Keratinocyte (primary cell): ENCODE measurements around the gene SLC7A6. TPM values are rescaled to one million over a fixed set of nuclear protein-coding genes. Genes with fewer than 3 reads are reported as not detected.

Experiments used
- DNase-seq: peaks from one replicate; pipeline ENCODE4 v3.0.0-alpha.2; 2011; ENCODE audit warnings: low read depth, missing footprints, low spot score
- FAIRE-seq: peaks from 2 replicates; lab custom pipeline; 2011; peaks lifted over from hg19 to GRCh38; lab: Jason Lieb, UNC
- H2AFZ ChIP-seq: 2 replicates; pipeline ENCODE4 v1.6.0; 2012; ENCODE audit warnings: low read length, control low read depth, inconsistent platforms; ENCODE audit not compliant: control insufficient read depth
- H3K27ac ChIP-seq: 2 replicates; pipeline ENCODE4 v1.5.1; 2011; ENCODE audit warnings: low read length; ENCODE audit not compliant: control insufficient read depth, insufficient read depth
- H3K27me3 ChIP-seq: 3 replicates; pipeline ENCODE4 v1.6.0; 2011; ENCODE audit warnings: low read length; ENCODE audit not compliant: control insufficient read depth, insufficient read depth; ENCODE audit errors: extremely low read depth
- H3K36me3 ChIP-seq, 2 experiments: 2 replicates in 1 of 2; 3 replicates in 1 of 2; pipeline ENCODE4 v1.5.1; 2011; ENCODE audit warnings: low read length in 2 of 2, mild to moderate bottlenecking in 1 of 2; ENCODE audit not compliant: control insufficient read depth in 2 of 2, insufficient read depth in 2 of 2; ENCODE audit errors: extremely low read depth in 1 of 2
- H3K4me1 ChIP-seq: 3 replicates; pipeline ENCODE4 v1.5.1; 2011; ENCODE audit warnings: low read length; ENCODE audit not compliant: control insufficient read depth, insufficient read depth; ENCODE audit errors: extremely low read depth
- H3K4me2 ChIP-seq: 3 replicates; pipeline ENCODE4 v1.6.0; 2011; ENCODE audit warnings: low read depth, low read length; ENCODE audit not compliant: control insufficient read depth, insufficient read depth; ENCODE audit errors: extremely low read depth
- H3K4me3 ChIP-seq, 3 experiments: fragments of 200-600 bp in 1 of 3; sonication (generic) in 1 of 3; 2 replicates in 2 of 3; 3 replicates in 1 of 3; pipeline ENCODE4 v1.5.1; 2011 to 2016; ENCODE audit warnings: low read length in 3 of 3, mild to moderate bottlenecking in 3 of 3, control low read depth in 2 of 3, inconsistent platforms in 1 of 3, low read depth in 1 of 3, mixed read lengths in 1 of 3, mixed run types in 1 of 3, moderate library complexity in 1 of 3; ENCODE audit not compliant: control insufficient read depth in 2 of 3, insufficient read depth in 2 of 3; ENCODE audit errors: extremely low read depth in 1 of 3
- H3K79me2 ChIP-seq: 2 replicates; pipeline ENCODE4 v1.6.0; 2012; ENCODE audit warnings: low read length; ENCODE audit not compliant: control insufficient read depth, insufficient read depth
- H3K9ac ChIP-seq: 3 replicates; pipeline ENCODE4 v1.6.0; 2011; ENCODE audit warnings: low read length; ENCODE audit not compliant: control insufficient read depth, insufficient read depth; ENCODE audit errors: extremely low read depth
- H3K9me1 ChIP-seq: 3 replicates; pipeline ENCODE4 v1.6.0; 2011; ENCODE audit warnings: low read length; ENCODE audit not compliant: control insufficient read depth, insufficient read depth; ENCODE audit errors: extremely low read depth
- H3K9me3 ChIP-seq: 2 replicates; pipeline ENCODE4 v1.5.1; 2012; ENCODE audit warnings: low read depth, low read length; ENCODE audit not compliant: control insufficient read depth
- H4K20me1 ChIP-seq: 3 replicates; pipeline ENCODE4 v1.6.0; 2011; ENCODE audit warnings: low read length; ENCODE audit not compliant: control insufficient read depth, insufficient read depth; ENCODE audit errors: extremely low read depth
- CTCF ChIP-seq, 3 experiments: IDR thresholded peaks in 1 of 3; conservative IDR thresholded peaks in 1 of 3; optimal IDR thresholded peaks in 1 of 3; 2 replicates in 2 of 3; 3 replicates in 1 of 3; pipeline versions ENCODE3 to v1.5.1; 2011; ENCODE audit warnings: low read length in 3 of 3, mild to moderate bottlenecking in 3 of 3, moderate library complexity in 2 of 3, control low read depth in 1 of 3, inconsistent platforms in 1 of 3; ENCODE audit not compliant: insufficient read depth in 2 of 3; ENCODE audit errors: extremely low read depth in 1 of 3
- EZH2 ChIP-seq: IDR thresholded peaks from one replicate; pipeline ENCODE4 v1.6.1; 2012; ENCODE audit warnings: inconsistent platforms, mild to moderate bottlenecking, low read length, moderate library complexity
- dilution Hi-C: fragments of 300-500 bp; cut with MboI; formaldehyde crosslinking; loops from one replicate; pipeline ENCODE4 v1.7.0; 2020; ENCODE audit warnings: low sequenced_read_pairs; ENCODE audit not compliant: extremely low pct_ligation_motif_present
- polyA plus RNA-seq, 5 experiments: library from polyadenylated mRNA; depleted of rRNA in 3 of 5; stranded (reverse) in 3 of 5; stranded (forward) in 1 of 5; unstranded in 1 of 5; fragments of >200 nt; gene quantifications; 1 replicate in 1 of 5; 2 replicates in 3 of 5; 3 replicates in 1 of 5; pipeline versions ENCODE4 v1.2.1 to v1.2.3, GENCODE V29; 2011 to 2012; ENCODE audit warnings: missing spikeins in 2 of 5, low read depth in 1 of 5, low replicate concordance in 1 of 5

The SLC7A6 gene
- polyA plus RNA-seq, 1 donor (not counting 4 experiments of a cell fraction or from before 2014, with no cell fraction given), result 43.4 TPM

GRCh38 chr16:68332411-68333121, 68.2 kb downstream of the SLC7A6 start:
- H3K9me1 ChIP-seq, result no peaks in the 10 kb centered on the region
- DNase-seq (no peak), FAIRE-seq (no peak)
- no peak overlapping the region for H3K4me2 ChIP-seq
- H3K27me3 ChIP-seq, result no peaks in the 10 kb centered on the region
- TF ChIP-seq EZH2 (no peak), CTCF (optimal IDR thresholded peaks at IDR 0.05 in 1 of 3, IDR thresholded peaks at IDR 0.05 in 1 of 3, conservative IDR thresholded peaks at IDR 0.05 in 1 of 3; ENCODE audit: extremely low read depth in 1 of 3, insufficient read depth in 2 of 3, low read length in 3 of 3) (no peak)
- no peak overlapping the region for H3K4me3 ChIP-seq
- H3K4me1 ChIP-seq, result peaks cover 11% of the 10 kb centered on the region
- no peaks in the 10 kb centered on the region for H4K20me1 ChIP-seq
- H2AFZ ChIP-seq, result no peak overlapping the region
- H3K9ac ChIP-seq, result no peak overlapping the region
- H3K9me3 ChIP-seq, result no peaks in the 10 kb centered on the region
- no peaks in the 10 kb centered on the region for H3K79me2 ChIP-seq
- no peak overlapping the region for H3K27ac ChIP-seq
- dilution Hi-C loops, result no loop called here
- H3K36me3 ChIP-seq, result peaks cover 4 to 5% of the 10 kb centered on the region in 2 experiments

- no peak for FAIRE-seq
- H3K9me3 ChIP-seq, result no peaks in the 10 kb centered on the region
- H3K27ac ChIP-seq, result no peak overlapping the region
- H3K36me3 ChIP-seq, result peaks cover 12 to 17% of the 10 kb centered on the region in 2 experiments
- dilution Hi-C loops, result no loop called here
- H3K9me1 ChIP-seq, result no peaks in the 10 kb centered on the region
- no peak overlapping the region for H3K4me2 ChIP-seq
- no peak overlapping the region for H2AFZ ChIP-seq
- no peaks in the 10 kb centered on the region for H3K79me2 ChIP-seq
- H3K4me1 ChIP-seq, result peaks cover 11% of the 10 kb centered on the region
- DNase-seq, result no peak
- no peak overlapping the region for H3K4me3 ChIP-seq
- no peaks in the 10 kb centered on the region for H3K27me3 ChIP-seq
- H3K9ac ChIP-seq, result no peak overlapping the region
- no peak for TF ChIP-seq CTCF (optimal IDR thresholded peaks at IDR 0.05 in 1 of 3, IDR thresholded peaks at IDR 0.05 in 1 of 3, conservative IDR thresholded peaks at IDR 0.05 in 1 of 3; ENCODE audit: extremely low read depth in 1 of 3, insufficient read depth in 2 of 3, low read length in 3 of 3)
- TF ChIP-seq EZH2, result no peak
- H4K20me1 ChIP-seq, result no peaks in the 10 kb centered on the region
These were observed 70.8 kb downstream of the SLC7A6 start for GRCh38 chr16:68335175-68335574.
